ENCODE results near the gene MGME1.

The MGME1 gene

GRCh38 chr20:18030020-18030419 is 61.2 kb downstream of the MGME1 start:
- no peak for DNase-seq

GRCh38 chr20:18031050-18031449 is 62.2 kb downstream of the MGME1 start:
- no peak for DNase-seq

GRCh38 chr20:18031888-18032509 is 63.2 kb downstream of the MGME1 start:
- no peak for DNase-seq

- DNase-seq = no peak
Observed at GRCh38 chr20:18032977-18033892, 64.4 kb downstream of the MGME1 start.

- no peak for DNase-seq
Observed at GRCh38 chr20:18034039-18034438, 65.2 kb downstream of the MGME1 start.

- no peak for DNase-seq
Observed at GRCh38 chr20:18039063-18039462, 70.2 kb downstream of the MGME1 start.

All from fibroblast of upper back skin (primary cell).